ENCODE measurements around the gene TMCC1.
"Not testable (repeated sequence)": the region's sequence is repeated elsewhere in the genome, so short reads cannot be mapped to it uniquely, and the experiment has no call there.

Gene TMCC1

DNA sequence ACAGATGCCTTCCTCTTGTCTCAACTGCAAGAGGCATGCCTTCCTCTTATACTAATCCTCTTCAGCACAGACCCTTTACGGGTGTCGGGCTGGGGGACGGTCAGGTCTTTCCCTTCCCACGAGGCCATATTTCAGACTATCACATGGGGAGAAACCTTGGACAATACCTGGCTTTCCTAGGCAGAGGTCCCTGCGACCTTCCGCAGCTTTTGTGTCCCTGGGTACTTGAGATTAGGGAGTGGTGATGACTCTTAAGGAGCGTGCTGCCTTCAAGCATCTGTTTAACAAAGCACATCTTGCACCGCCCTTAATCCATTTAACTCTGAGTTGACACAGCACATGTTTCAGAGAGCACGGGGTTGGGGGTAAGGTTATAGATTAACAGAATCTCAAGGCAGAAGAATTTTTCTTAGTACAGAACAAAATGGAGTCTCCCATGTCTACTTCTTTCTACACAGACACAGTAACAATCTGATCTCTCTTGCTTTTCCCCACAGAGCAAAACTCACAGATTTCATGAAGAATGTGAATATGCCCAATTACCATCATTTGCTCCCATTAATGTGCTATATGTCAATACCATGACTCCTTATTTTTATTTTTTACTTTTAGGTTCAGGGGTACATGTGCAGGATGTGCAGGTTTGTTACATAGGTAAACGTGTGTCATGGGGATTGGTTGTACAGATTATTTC, 251.8 kb downstream of the TMCC1 start:
- not testable (repeated sequence) for DNase-seq

DNA sequence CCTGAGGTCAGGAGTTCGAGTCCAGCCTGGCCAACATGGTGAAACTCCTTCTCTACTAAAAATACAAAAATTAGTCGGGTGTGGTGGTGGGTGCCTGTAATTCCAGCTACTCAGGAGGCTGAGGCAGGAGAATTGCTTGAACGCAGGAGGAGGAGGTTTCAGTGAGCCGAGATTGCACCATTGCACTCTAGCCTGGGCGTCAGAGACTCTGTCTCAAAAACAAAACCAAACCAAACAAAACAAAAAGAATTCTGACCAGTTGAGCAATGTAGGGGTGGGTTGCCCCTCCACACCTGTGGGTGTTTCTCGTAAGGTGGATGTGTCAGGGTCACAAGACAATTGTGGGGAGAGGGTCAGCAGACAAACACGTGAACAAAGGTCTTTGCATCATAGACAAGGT, 252.5 kb downstream of the TMCC1 start:
- DNase-seq, result not testable (repeated sequence)

- no peak for DNase-seq
These were observed 255.0 kb downstream of the TMCC1 start for GRCh38 chr3:129638481-129638880.

DNA sequence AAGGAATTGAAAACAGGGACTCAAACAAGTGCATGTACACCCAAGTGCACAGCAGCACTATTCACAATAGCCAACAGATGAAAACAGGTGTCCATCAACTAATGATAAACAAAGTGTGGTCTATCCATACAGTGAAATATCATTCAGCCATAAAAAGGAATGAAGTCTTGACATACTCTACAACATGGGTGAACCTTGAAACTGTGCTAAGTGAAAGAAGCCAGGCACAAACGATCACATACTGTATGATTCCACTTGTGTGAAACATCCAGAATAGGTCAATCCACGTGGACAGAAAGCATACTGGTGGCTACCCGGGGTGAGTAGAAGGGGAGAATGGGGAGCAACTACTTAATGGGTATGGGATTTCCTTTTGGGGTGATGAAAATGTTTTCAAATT, 257.4 kb downstream of the TMCC1 start:
- DNase-seq, result no peak

GRCh38 chr3:129635656-129636055, 257.9 kb downstream of the TMCC1 start:
- DNase-seq, result no peak

DNA sequence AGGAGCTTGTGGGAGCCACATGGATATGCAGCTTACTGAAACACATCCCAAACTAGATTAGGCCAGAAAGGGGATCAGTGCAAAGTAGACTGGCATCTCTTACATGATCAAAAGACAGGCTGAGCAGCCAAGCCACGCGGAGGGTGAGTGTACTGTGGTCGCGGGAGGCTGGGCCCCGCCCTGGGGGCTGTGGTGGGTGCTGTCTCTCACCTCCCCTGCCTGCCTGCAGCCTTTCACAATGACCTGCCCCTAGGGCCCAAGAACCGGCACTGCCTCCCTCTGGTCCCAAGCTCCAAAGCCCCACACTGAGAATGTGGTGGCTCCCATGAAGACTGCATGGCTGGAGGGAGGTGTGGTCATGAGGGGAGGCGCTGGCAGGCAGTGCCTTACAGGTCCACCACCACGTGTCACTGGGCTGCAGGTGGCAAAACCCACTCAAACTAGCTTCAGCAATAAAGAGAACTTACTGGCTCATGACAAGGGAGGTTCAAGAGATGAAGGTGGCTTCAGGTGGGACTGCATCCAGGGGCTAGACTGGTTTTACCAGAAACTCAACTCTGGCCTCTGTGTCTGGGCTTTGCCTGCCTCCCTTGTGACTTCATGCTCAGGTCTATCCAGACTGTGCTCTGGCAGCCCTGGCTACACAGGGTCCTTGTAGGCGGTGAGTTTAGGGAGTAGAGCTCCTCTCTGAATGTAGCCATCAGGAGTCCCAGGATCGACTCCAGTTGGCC, 259.6 kb downstream of the TMCC1 start:
- DNase-seq, result no peak

DNA sequence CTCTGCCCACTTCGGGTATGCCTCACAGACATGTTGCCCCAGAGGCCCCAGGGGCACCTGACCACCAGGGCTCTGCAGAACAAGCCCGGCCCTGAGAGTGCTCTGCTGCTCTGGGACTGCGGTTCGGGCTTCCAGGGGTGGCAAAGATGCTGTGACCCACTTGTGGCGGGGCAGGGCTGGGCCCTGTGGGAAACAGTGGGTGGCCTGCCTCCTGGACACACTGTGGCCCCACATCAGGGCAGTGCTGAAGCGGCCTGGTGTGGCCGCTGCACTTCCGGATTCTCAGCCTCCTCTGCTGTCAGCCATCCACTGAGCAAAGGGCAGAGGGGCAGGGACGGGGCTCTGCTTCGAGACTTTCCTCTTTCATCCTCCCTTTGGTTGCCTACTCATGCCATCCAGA, 260.5 kb downstream of the TMCC1 start:
- no peak for DNase-seq

- DNase-seq, result no peak
These were observed 261.0 kb downstream of the TMCC1 start for GRCh38 chr3:129632556-129632955.

DNA sequence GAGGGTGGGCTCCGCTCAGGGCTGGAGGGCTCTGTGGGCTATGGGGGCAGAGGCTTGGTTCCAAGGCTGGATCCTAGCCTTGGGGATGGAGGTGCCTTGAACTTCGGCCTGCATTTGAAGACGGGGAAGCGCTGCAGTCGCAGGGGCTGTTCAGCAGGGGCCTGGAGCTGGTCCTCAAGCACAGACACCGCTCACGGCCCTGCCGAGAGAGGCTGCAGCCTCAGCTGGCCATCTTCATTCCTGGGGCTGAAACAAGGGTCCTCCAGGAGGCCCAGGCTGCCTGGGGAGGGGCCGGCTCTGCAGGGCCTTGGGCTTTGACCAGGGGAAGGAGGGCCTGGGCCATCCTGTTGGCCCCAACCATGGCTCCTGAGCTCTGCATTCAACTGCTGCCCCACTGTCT, 261.5 kb downstream of the TMCC1 start:
- no peak for DNase-seq

DNA sequence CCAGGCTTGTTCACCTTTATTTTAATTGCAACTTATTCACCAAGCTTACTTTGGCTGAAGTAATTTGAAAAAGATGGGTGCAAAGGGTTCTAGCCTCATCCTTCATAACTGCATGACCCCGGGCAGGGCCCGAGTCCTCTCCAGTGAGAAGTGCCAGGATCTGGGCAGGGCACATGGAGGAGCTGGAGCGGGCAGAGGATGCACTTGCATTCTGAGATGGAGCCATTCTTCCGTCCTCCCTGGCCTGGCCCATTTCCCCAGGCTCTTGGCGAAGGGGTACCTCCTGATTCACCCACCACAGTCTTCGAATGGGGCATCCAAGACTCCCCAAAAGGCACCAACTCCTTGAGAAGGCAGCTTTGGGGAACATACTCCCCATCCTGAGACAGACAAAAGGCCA, 264.5 kb downstream of the TMCC1 start:
- DNase-seq, result no peak

DNA sequence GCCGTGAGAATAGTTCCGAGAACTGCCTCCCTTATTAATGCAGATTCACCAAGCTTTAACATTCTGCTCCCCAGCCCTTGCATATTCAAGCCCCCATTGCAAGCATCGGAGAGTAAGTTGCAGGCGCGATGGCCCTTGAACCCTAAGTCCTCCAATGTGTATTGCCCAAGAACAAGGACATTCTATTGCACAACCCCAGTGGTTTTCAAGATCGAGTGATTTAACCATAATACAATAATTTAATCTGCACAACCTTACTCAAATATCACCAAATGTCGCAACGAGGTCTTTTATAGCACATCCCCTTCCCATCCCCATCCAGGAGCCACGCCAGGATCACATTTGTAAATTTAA, 265.4 kb downstream of the TMCC1 start:
- no peak for DNase-seq

DNA sequence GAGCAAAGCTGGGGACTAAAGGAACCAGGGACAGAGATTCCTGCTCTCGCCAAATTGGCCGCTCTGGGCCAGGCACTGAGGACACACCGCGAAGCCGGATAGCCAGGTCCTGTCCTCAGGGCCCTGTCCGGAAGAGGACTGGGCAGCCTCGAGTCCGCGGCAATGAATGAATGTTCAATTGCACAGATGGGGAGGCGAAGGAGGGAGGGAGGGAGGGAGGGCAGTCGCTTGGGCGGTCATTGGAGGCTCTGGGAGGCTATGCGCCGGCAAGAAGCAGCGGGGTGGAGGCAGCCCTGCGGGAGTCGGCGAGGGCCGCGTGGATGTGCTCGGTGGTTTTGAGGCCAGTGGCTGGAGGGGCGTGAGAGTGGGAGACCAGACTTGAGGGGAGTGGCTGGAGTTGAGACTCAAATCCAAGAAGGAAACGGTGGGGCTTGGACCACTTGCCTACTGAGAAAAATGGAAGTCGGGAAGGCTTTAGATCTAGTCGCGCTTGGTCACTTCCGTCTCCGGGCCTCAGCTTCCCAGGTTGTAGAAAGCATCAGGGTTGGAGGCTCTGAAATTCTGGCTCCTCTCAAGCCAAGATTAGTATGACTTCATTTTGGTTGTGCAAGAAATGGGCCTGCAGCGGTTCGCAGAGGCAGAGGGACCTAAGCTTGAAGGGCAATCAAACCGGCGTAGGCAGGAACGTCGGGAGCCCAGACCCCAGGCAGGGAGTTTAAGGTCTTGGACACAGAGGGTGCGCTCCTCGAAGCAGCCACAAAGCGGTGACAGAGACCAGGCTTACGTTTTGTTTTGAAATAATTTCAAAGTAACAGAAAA, 266.0 kb downstream of the TMCC1 start:
- peak; percentile 47 to 53 for DNase-seq

GRCh38 chr3:129626744-129627349, 266.7 kb downstream of the TMCC1 start:
- peak; percentile 74 to 78 for DNase-seq

- no peak for DNase-seq
These were observed 268.2 kb downstream of the TMCC1 start for GRCh38 chr3:129625072-129625874.

DNA sequence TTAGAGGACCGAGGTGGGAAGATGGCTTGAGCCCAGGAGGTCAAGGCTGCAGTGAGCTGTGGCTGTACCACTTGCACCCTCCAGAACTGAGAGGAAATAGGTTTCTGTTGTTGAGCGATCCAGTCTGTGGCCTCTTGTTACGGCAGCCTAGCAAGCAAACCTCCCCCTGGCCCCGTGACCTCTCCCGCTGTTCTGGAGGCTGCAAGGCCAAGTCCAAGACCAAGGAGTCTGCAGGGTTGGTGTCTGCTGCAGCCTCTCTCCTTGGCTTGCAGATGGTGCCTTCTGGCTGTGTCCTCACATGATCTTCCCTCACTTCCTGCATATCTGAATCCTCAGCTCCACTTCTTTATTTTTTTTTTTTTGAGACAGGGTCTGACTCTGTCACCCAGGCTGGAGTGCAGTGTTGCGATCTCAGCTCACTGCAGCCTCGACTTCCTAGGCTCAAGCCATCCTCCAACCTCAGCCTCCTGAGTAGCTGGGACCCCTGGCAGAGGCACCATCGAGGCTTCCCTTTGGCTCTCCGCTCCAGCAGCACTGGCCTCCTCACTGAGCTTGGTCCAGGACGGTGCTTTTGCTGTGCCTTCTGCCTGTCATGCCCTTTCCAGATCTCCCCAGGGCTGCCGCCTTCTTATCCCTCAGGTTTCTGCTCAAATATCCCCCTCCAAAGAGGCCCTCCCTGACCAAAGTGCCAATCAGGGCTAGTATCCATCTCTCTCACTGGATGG, 269.0 kb downstream of the TMCC1 start:
- DNase-seq, result no peak

GRCh38 chr3:129623447-129624118, 269.9 kb downstream of the TMCC1 start:
- no peak for DNase-seq

DNA sequence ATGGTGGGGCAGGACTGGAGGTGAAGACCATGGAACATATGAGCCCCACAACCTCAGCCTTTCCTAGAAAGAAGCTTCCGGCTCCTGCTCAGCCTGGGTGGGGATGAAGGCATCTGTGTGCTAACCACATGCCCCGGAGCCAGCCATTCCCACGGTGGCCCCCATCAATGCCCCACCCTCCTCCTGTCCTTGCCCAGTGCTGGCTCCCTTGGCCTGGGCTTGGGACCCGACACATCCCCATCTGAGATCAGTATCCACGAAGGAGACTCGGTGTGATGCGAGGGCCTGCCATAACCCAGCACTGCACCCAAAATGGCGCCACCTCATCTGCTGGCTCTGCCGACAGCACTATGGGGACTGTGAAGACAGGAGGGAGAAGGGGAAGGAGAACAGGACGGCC, 270.6 kb downstream of the TMCC1 start:
- DNase-seq, result no peak

DNA sequence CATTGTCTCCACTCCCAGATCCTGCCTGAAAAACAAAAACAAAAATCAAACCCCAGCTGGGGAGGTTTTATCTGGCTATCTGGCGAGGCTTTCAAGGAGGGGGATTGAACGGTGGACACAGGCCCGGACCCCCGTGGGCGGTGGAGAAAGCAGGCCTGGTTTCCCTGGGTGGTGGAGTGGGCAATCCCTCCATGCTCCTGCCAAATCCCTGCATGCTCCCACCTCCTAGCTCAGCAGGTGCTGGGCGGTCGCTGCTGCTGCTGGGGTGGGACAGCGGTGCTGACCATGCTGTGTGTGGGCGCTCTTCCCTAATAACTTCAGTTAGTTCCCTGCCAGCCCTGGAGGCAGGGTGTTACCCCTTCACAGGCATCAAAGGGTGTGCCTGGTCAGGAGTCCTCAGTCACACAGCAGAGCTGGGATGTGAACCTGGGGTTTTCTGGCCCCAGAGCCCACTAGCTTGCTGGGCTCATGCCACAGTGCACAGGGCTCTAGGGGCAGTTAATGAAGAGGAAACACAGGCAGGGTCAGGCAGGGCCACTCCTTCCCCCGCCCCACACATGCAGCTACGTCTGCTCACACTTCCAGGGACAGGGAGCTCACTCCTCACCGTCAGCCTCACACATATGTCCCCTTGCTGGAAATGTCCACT, 271.2 kb downstream of the TMCC1 start:
- no peak for DNase-seq

- no peak for DNase-seq
These were observed 271.8 kb downstream of the TMCC1 start for GRCh38 chr3:129621626-129622225.

DNA sequence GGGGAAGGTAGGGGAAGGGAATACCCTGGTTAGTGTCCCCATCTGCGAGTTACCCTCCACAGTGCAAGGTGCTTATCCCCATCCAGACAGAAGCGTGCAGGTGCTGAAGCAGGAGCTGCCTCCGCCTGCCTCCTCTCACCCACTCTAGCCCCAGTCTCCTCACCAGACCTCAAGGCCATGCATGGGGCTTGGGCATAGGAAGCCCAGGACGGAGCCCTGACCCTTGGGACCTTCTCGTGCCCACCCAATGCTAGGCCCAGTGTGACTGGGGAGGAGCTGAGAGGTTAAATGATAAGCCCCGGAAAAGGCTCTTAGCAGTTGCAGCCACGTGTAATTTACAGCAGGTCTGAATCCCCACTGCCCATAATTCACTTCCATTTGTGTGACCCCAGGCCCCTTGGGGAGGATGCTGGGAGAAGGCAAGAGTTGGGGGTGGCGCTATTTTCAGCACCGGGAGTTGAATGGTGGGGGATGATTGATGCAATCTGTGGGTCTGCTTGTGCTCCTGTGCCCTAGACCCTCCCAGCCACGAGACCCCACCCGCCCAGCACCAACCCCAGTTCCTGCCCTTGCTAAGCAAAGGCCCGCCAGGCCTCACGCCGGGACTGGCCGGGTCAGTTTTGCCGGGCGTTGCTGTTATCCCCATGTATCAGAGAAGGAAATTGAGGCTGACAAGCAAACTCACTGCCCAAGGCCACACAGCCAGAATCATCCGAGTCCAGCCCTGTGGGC, 272.5 kb downstream of the TMCC1 start:
- no peak for DNase-seq
